DOHH2 (cell line): Measurements from ENCODE around the gene RAB3A.

Experiments
- H3F3A ChIP-seq: fragments of 200-600 bp; sonication (generic), shearing (Covaris generic); 2 replicates; pipeline ENCODE4 v1.6.0; 2016; ENCODE audit warnings: antibody characterized with exemption, mild to moderate bottlenecking; ENCODE audit not compliant: control insufficient read depth, insufficient read depth
- H3K27ac ChIP-seq: fragments of 200-600 bp; sonication (generic); 2 replicates; pipeline ENCODE4 v1.5.1; 2014; ENCODE audit warnings: low read depth, mild to moderate bottlenecking, low read length, moderate library complexity
- H3K27me3 ChIP-seq: fragments of 200-600 bp; sonication (generic); 2 replicates; pipeline ENCODE4 v1.6.1; 2014; ENCODE audit warnings: mild to moderate bottlenecking, low read length, mixed read lengths; ENCODE audit not compliant: control insufficient read depth
- H3K36me3 ChIP-seq: fragments of 200-600 bp; sonication (generic); 2 replicates; pipeline ENCODE4 v1.6.1; 2014; ENCODE audit warnings: mild to moderate bottlenecking, low read length, moderate library complexity, mixed read lengths; ENCODE audit not compliant: control insufficient read depth
- H3K4me1 ChIP-seq: fragments of 200-600 bp; sonication (generic); 2 replicates; pipeline ENCODE4 v1.6.1; 2014; ENCODE audit warnings: mild to moderate bottlenecking, low read length, mixed read lengths; ENCODE audit not compliant: control insufficient read depth
- H3K4me2 ChIP-seq: fragments of 200-600 bp; sonication (generic); 2 replicates; pipeline ENCODE4 v1.6.0; 2014; ENCODE audit warnings: mild to moderate bottlenecking, low read length, moderate library complexity
- H3K4me3 ChIP-seq: fragments of 200-600 bp; sonication (generic); 2 replicates; pipeline ENCODE4 v1.5.1; 2014; ENCODE audit warnings: mild to moderate bottlenecking, low read length, mixed read lengths
- H3K79me2 ChIP-seq: fragments of 200-600 bp; sonication (generic); 2 replicates; pipeline ENCODE4 v1.6.1; 2014; ENCODE audit warnings: mild to moderate bottlenecking, low read length, mixed read lengths; ENCODE audit not compliant: control insufficient read depth
- H3K9me2 ChIP-seq: fragments of 200-600 bp; sonication (generic); replicated peaks from 2 replicates; pipeline ENCODE4 v1.6.1; 2014; ENCODE audit warnings: mild to moderate bottlenecking, low read length, mixed read lengths; ENCODE audit not compliant: control insufficient read depth
- H3K9me3 ChIP-seq: fragments of 200-600 bp; sonication (generic); 2 replicates; pipeline ENCODE4 v1.6.1; 2014; ENCODE audit warnings: antibody characterized with exemption, low read length, mixed read lengths; ENCODE audit not compliant: control insufficient read depth, insufficient read depth
- H4K20me1 ChIP-seq: fragments of 200-600 bp; sonication (generic); 2 replicates; pipeline ENCODE4 v1.6.0; 2014; ENCODE audit warnings: low read depth, mild to moderate bottlenecking, antibody characterized with exemption, low read length, moderate library complexity; ENCODE audit not compliant: control insufficient read depth, insufficient read depth
- EZH2phosphoT487 ChIP-seq: fragments of 200-600 bp; sonication (generic); IDR thresholded peaks from 2 replicates; pipeline ENCODE4 v1.6.1; 2017; ENCODE audit warnings: borderline replicate concordance, mild to moderate bottlenecking, antibody characterized with exemption, low read length, moderate library complexity, mixed read lengths
- TF ChIP-seq, protein P1 (sequence below): fragments of 200-600 bp; sonication (generic); IDR thresholded peaks from one replicate; pipeline ENCODE4 v1.5.1; 2014; ENCODE audit warnings: antibody characterized with exemption, mild to moderate bottlenecking, low read depth, low read length; ENCODE audit not compliant: poor library complexity, severe bottlenecking

RAB3A gene

DNA sequence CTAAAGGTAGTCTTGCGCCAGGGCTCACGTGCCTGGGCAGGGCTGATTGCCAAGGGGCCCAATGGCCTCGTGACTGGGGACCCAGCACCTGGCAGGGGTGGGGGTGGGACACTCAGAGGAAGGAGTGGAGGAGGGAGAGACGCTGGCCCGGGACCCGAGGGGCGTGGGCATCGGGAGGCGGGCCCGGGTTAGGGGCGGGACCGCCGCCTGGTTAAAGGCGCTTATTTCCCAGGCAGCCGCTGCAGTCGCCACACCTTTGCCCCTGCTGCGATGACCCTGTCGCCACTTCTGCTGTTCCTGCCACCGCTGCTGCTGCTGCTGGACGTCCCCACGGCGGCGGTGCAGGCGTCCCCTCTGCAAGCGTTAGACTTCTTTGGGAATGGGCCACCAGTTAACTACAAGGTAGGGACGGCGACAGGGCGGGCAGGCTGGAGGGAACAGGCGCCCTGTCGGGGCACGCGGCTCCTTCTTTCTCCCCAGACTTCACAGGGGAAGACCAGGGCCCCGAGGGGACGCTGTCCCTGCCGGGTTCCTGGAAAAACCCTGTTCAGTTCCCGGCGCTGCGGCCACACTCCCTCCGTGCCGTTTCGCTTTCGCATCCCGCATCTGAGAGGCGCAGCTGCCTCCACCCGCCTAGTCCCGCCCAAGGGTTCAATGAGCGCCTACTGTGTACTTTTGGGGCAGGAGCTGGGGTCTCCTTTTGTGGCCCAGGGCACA is 30.1 kb downstream of the RAB3A start, which contains the start of gene IFI30:
IFI30 (plus strand) TSS at position 242 of the 717 bp plus-strand sequence; CDS start at position 271, 29 bp downstream.
- Histone ChIP-seq H3F3A (peaks cover 36% of the 10 kb centered on the region), H3K27me3 (no peaks in the 10 kb centered on the region), H3K27ac (peak within 1 kb of the TSS; percentile 97), H3K79me2 (peaks cover 46% of the 10 kb centered on the region), H3K4me3 (peak within 1 kb of the TSS; percentile 96), H4K20me1 (peaks cover 9% of the 10 kb centered on the region), H3K9me2 (no peaks in the 10 kb centered on the region), H3K4me1 (peaks cover 73% of the 10 kb centered on the region), H3K4me2 (peak within 1 kb of the TSS; percentile 99), H3K36me3 (peaks cover 49% of the 10 kb centered on the region), H3K9me3 (no peaks in the 10 kb centered on the region)
- no peak for TF ChIP-seq EZH2phosphoT487
- TF ChIP-seq, protein P1, sequence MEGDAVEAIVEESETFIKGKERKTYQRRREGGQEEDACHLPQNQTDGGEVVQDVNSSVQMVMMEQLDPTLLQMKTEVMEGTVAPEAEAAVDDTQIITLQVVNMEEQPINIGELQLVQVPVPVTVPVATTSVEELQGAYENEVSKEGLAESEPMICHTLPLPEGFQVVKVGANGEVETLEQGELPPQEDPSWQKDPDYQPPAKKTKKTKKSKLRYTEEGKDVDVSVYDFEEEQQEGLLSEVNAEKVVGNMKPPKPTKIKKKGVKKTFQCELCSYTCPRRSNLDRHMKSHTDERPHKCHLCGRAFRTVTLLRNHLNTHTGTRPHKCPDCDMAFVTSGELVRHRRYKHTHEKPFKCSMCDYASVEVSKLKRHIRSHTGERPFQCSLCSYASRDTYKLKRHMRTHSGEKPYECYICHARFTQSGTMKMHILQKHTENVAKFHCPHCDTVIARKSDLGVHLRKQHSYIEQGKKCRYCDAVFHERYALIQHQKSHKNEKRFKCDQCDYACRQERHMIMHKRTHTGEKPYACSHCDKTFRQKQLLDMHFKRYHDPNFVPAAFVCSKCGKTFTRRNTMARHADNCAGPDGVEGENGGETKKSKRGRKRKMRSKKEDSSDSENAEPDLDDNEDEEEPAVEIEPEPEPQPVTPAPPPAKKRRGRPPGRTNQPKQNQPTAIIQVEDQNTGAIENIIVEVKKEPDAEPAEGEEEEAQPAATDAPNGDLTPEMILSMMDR, result no peak

DNA sequence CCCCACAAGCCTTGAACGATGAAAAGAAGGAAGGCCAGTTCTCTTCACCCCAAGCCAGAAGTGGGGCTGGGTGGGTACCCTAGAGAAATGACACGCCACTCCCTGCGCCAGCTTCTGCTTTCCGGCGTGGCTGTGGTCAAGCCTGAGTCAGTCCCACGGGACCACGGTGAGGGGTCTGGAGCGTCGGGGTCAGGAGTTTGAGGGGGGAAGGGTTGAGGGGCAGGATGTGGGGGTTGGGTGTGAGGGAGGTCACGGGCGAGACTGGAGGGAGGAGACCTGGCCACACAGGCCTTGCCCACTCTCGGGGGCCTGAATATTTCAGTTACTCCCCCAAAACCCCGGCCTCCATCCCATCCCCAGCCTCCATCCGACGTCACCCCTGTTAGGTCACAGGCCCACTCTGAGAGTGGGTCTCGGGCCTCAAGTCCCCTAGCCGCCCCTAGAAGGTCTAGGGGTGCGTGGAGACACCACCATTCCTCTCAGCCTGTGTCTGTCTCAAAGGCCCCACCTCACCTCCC is 30.7 kb downstream of the RAB3A start:
- H3K9me3 ChIP-seq, result no peaks in the 10 kb centered on the region
- TF ChIP-seq EZH2phosphoT487, result no peak
- TF ChIP-seq, protein P1, result no peak
- peaks cover 78% of the 10 kb centered on the region for H3K4me1 ChIP-seq
- H4K20me1 ChIP-seq, result peaks cover 9% of the 10 kb centered on the region
- H3K79me2 ChIP-seq, result peaks cover 50% of the 10 kb centered on the region
- H3K36me3 ChIP-seq, result peaks cover 49% of the 10 kb centered on the region
- H3K4me3 ChIP-seq, result peak overlapping the region; percentile 96
- H3K27me3 ChIP-seq, result no peaks in the 10 kb centered on the region
- H3K4me2 ChIP-seq, result peak overlapping the region; percentile 99
- no peaks in the 10 kb centered on the region for H3K9me2 ChIP-seq
- peak overlapping the region; percentile 97 for H3K27ac ChIP-seq
- H3F3A ChIP-seq, result peaks cover 34% of the 10 kb centered on the region

DNA sequence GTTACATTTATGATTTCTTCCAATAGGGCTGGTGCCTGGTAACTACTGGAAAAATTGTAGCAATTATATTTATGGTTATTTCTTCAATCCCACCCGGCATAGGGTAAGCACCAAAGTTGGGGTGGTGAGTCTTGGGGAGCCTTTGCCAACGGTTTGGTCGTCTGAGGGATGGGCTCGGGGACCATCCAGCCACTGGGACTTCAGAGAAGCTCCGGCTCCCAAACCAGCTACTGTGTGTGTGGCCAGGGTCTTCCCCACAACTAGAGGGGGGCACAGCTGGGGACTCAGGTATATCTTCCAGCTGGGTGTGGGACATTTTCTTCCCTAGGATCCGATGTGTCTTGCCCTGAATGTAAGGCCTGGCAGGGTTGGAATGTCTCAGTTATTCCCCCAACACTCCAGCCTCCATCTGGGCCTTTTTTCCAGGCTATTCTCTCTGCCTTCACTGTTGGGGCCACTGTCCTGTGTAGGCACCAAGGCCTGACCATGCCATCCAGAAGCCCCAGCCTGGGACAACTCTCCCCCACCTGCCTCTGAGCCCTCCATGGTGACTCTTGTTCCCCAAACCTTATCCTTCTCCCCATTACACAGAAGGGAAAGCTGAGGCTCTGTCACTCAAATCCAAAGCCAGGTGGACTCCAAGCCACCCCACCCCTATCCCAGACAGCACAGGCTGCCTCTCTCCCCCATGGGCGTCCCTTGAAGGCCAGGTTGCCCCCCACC is 31.4 kb downstream of the RAB3A start:
- H3K27me3 ChIP-seq, result no peaks in the 10 kb centered on the region
- peak overlapping the region; percentile 97 for H3K27ac ChIP-seq
- H3K4me2 ChIP-seq, result peak overlapping the region; percentile 99
- peaks cover 80% of the 10 kb centered on the region for H3K4me1 ChIP-seq
- H3K9me3 ChIP-seq, result no peaks in the 10 kb centered on the region
- peaks cover 33% of the 10 kb centered on the region for H3F3A ChIP-seq
- H3K36me3 ChIP-seq, result peaks cover 46% of the 10 kb centered on the region
- H3K9me2 ChIP-seq, result no peaks in the 10 kb centered on the region
- TF ChIP-seq, protein P1, result no peak
- no peak for TF ChIP-seq EZH2phosphoT487
- peaks cover 49% of the 10 kb centered on the region for H3K79me2 ChIP-seq
- H4K20me1 ChIP-seq, result peaks cover 9% of the 10 kb centered on the region
- peak overlapping the region; percentile 96 for H3K4me3 ChIP-seq
